Type B pancreatic cell (in vitro differentiated cells): ENCODE measurements around the gene SAA4. TPM values are rescaled to one million over a fixed set of nuclear protein-coding genes. Genes with fewer than 3 reads are reported as not detected.
"Not testable (repeated sequence)": the region's sequence is repeated elsewhere in the genome, so short reads cannot be mapped to it uniquely, and the experiment has no call there.

ENCODE experiments used
- DNase-seq: peaks from one replicate; pipeline ENCODE4 v3.0.0; 2021; ENCODE audit warnings: mixed read lengths; ENCODE audit not compliant: unreplicated experiment; ENCODE audit errors: extremely low spot score
- H3K27ac Mint-ChIP-seq: 2 replicates; pipeline ENCODE4 v1.8.0; 2021; ENCODE audit warnings: mild to moderate bottlenecking, mixed read lengths
- H3K27me3 Mint-ChIP-seq: 2 replicates; pipeline ENCODE4 v1.8.0; 2021; ENCODE audit warnings: mixed read lengths
- H3K36me3 Mint-ChIP-seq: 2 replicates; pipeline ENCODE4 v1.8.0; 2021; ENCODE audit warnings: mixed read lengths
- H3K4me1 Mint-ChIP-seq: one replicate; pipeline ENCODE4 v1.8.0; 2021; ENCODE audit warnings: mixed read lengths; ENCODE audit not compliant: unreplicated experiment
- H3K4me3 Mint-ChIP-seq: 2 replicates; pipeline ENCODE4 v1.8.0; 2021; ENCODE audit warnings: mild to moderate bottlenecking, mixed read lengths
- H3K9me3 Mint-ChIP-seq: 2 replicates; pipeline ENCODE4 v1.8.0; 2021; ENCODE audit warnings: mixed read lengths
- total RNA-seq: library from RNA; stranded (reverse); gene quantifications from 2 replicates; pipeline ENCODE4 v1.2.1, GENCODE V29; 2021; ENCODE audit warnings: low replicate concordance
- TF ChIP-seq, protein P1 (sequence below): fragments of 200-600 bp; sonication (generic); conservative IDR thresholded peaks from 2 replicates; pipeline ENCODE4 v1.5.0; 2021; ENCODE audit warnings: antibody characterized with exemption, mild to moderate bottlenecking

SAA4 gene
- total RNA-seq, 1 donor from 2014 or later: not detected

DNA sequence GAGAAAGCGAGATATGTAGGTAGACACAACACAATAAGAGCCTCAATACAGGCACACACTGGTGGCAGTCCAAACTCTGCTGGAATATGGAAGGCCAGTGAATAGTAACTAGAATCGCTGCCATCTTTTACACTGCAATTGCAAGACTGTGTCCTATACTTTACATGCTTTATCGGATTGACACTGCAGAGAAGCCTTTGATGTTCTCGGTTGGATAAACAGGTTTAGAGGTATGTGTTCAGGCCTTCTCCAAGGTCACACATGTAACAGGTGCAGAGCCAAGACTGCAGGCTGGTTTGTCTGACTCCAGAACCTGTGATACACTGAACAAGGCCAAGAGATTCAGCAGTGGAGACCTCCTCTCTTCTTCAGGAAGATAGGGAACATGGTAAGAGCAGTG is 34.6 kb upstream of the SAA4 start:
- no peak for DNase-seq
- no peaks in the 10 kb centered on the region for H3K4me1 Mint-ChIP-seq
- H3K4me3 Mint-ChIP-seq: no peak overlapping the region
- peaks cover 12% of the 10 kb centered on the region for H3K36me3 Mint-ChIP-seq
- H3K27ac Mint-ChIP-seq: no peak overlapping the region
- no peaks in the 10 kb centered on the region for H3K9me3 Mint-ChIP-seq
- no peaks in the 10 kb centered on the region for H3K27me3 Mint-ChIP-seq
- TF ChIP-seq, protein P1, sequence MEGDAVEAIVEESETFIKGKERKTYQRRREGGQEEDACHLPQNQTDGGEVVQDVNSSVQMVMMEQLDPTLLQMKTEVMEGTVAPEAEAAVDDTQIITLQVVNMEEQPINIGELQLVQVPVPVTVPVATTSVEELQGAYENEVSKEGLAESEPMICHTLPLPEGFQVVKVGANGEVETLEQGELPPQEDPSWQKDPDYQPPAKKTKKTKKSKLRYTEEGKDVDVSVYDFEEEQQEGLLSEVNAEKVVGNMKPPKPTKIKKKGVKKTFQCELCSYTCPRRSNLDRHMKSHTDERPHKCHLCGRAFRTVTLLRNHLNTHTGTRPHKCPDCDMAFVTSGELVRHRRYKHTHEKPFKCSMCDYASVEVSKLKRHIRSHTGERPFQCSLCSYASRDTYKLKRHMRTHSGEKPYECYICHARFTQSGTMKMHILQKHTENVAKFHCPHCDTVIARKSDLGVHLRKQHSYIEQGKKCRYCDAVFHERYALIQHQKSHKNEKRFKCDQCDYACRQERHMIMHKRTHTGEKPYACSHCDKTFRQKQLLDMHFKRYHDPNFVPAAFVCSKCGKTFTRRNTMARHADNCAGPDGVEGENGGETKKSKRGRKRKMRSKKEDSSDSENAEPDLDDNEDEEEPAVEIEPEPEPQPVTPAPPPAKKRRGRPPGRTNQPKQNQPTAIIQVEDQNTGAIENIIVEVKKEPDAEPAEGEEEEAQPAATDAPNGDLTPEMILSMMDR: no peak

DNA sequence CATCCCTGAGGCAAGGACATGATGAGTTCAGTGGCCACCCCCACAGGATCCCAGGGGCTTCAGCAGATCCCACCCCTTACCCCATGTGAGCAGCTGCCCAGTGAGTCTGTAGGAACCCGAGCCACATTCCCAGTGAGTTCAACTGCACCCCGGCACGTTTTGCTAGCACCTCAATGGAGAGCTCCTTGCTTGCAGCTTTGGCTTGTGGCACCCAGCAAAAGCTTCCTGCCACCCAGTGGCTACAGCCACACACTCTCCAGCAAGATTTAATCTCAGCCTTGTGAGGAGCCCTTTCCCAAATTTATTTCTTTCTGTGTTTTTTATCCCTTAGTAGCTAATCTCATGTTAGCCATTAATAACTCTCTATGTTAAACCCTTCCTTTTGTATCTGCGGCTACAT is 33.5 kb upstream of the SAA4 start:
- Mint-ChIP-seq H3K27ac (no peak overlapping the region), H3K4me1 (no peaks in the 10 kb centered on the region), H3K27me3 (peaks cover 4% of the 10 kb centered on the region)

DNA sequence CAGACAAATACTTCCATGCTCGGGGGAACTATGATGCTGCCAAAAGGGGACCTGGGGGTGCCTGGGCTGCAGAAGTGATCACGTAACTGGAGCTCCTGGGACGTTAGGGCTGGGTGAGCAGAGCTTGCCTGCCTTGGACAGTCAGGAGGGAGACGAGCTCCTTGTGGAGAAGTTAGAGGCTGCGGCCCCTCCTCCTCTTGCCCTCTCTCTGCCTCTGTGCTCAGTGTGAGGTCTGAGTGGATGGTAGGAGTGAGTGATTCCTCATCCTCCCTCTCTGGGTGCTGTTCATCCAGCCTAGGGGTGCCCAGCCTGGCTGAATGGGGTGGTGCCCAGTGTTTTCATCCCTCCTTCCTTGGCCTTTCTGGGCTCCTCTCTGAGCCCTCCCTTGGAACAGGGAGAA is 32.6 kb upstream of the SAA4 start:
- not testable (repeated sequence) for DNase-seq, H3K9me3 Mint-ChIP-seq, H3K36me3 Mint-ChIP-seq, H3K4me3 Mint-ChIP-seq, H3K27me3 Mint-ChIP-seq, H3K4me1 Mint-ChIP-seq, H3K27ac Mint-ChIP-seq

More for the DNA sequence above, 33.5 kb upstream of the SAA4 start:
- TF ChIP-seq, protein P1: no peak
- no peak for DNase-seq
- H3K4me3 Mint-ChIP-seq: no peak overlapping the region
- peaks cover 8% of the 10 kb centered on the region for H3K36me3 Mint-ChIP-seq
- H3K9me3 Mint-ChIP-seq: no peaks in the 10 kb centered on the region

DNA sequence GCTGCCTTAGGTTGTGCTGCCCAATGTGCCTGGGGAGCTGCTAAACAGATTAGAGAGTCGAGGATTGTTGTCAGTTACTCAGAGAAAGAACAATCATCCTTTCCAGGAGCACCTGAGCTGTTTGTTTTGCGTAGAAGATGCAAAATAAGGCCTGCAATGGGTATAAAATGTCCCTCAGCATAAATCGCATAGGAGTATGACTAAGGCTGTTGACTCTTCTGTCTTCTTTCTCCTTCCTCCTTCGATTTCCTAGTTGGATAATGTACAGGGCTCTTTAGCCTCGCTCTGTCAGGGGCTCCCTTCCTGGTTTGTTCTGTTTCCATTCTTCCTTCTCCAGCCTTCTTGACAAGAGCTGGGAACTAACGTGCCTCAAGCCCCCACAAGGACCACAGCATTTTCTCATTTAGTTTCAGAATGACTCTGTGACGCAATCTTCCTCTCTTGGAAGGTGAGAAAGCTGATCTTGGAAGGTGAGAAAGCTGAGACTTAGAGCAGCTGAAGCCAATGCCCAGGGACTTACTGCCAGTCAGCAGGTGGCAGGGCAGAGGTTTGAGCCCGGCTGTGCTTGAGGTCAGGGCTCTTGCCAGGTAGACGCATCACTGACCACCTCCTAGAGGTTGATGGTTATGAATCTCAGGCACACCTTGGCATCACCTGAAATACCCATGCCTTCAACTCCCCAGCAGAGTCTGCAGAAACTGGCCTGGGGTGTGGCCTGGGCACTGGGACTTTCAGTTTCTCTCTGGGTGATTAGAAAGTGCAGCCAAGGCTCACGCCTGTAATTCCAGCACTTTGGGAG is 30.9 kb upstream of the SAA4 start:
- H3K4me1 Mint-ChIP-seq, H3K4me3 Mint-ChIP-seq: not testable (repeated sequence)
- H3K27me3 Mint-ChIP-seq: peaks cover 13% of the 10 kb centered on the region

DNA sequence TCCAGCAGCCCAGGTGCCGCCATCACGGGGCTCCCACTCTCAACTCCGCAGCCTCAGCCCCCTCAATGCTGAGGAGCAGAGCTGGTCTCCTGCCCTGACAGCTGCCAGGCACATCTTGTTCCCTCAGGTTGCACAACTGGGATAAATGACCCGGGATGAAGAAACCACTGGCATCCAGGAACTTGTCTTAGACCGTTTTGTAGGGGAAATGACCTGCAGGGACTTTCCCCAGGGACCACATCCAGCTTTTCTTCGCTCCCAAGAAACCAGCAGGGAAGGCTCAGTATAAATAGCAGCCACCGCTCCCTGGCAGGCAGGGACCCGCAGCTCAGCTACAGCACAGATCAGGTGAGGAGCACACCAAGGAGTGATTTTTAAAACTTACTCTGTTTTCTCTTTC is 29.3 kb upstream of the SAA4 start, which contains the start of gene SAA1:
SAA1 (plus strand) TSS at position 316 of the 400 bp plus-strand sequence. CDS start 624 bp downstream, outside the sequence.
- TF ChIP-seq, protein P1: no peak
- Mint-ChIP-seq H3K27me3 (peaks cover 13% of the 10 kb centered on the region), H3K36me3 (no peaks in the 10 kb centered on the region), H3K9me3 (no peaks in the 10 kb centered on the region), H3K4me3 (no peak within 1 kb of the TSS), H3K4me1 (no peaks in the 10 kb centered on the region), H3K27ac (no peak within 1 kb of the TSS)
- DNase-seq: no peak

More for the DNA sequence above, 30.9 kb upstream of the SAA4 start:
- DNase-seq, H3K27ac Mint-ChIP-seq, H3K9me3 Mint-ChIP-seq, H3K36me3 Mint-ChIP-seq: not testable (repeated sequence)

DNA sequence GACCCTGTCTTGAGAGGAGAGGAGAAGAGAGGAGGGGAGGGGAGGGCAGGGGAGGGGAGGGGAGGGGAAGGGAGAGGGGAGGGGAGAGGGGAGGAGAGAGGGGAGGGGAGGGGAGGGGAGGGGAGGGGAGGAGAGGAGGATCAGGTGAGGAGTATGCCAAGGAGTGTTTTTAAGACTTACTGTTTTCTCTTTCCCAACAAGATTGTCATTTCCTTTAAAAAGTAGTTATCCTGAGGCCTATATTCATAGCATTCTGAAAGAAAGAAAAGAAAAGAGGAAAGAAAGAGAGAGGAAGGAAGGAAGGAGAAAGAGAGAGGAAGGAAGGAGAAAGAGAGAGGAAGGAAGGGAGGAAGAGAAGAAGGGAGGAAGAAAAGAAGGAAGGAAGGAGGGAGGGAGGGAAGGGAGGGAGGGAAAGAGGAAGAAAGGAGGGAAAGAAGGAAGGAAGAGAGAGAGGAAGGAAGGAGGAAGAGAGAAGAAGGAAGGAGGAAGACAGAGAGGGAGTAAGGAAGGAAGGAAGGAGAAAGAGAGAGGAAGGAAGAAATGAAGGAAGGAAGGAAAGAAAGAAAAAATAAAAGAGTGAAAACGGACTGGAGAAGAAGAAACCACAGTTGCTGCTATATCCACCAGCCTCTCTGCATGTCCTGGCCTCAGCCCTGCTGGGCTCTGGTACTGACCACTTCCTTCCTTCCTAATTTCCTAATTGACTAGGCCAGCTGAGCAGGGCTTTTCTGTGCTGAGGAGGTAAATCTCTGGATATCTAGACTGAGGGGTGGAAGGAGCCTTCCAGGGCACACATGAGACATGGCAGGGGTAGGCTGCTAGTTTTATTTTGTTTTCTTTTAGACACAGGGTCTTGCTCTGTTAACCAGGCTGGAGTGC is 28.3 kb upstream of the SAA4 start:
- Mint-ChIP-seq H3K27ac (no peak overlapping the region), H3K4me1 (no peaks in the 10 kb centered on the region), H3K27me3 (peaks cover 13% of the 10 kb centered on the region), H3K9me3 (no peaks in the 10 kb centered on the region), H3K4me3 (no peak overlapping the region), H3K36me3 (no peaks in the 10 kb centered on the region)
- TF ChIP-seq, protein P1: no peak
- DNase-seq: no peak
